DMS79 (cell line): Measurements from ENCODE around the gene SCYL3.

Experiments
- DNase-seq: peaks from one replicate; lab custom pipeline; 2025; lab: John Stamatoyannopoulos, UW

The SCYL3 gene

GRCh38 chr1:169899519-169900217 lies 6.0 kb upstream of the SCYL3 start:
- DNase-seq = no peak

GRCh38 chr1:169896013-169896412 lies 2.3 kb upstream of the SCYL3 start:
- no peak for DNase-seq

- peak; percentile 14 for DNase-seq
Observed at GRCh38 chr1:169894424-169895145, 889 bp upstream of the SCYL3 start.

GRCh38 chr1:169892927-169893644 lies 610 bp downstream of the SCYL3 start:
- no peak for DNase-seq

GRCh38 chr1:169892176-169892926 lies 1.3 kb downstream of the SCYL3 start:
- no peak for DNase-seq

- DNase-seq = no peak
Observed at GRCh38 chr1:169891539-169891885, 2.2 kb downstream of the SCYL3 start.

- no peak for DNase-seq
Observed at GRCh38 chr1:169890761-169891538, 2.7 kb downstream of the SCYL3 start.

GRCh38 chr1:169889871-169890270 lies 3.8 kb downstream of the SCYL3 start:
- no peak for DNase-seq

- DNase-seq = no peak
Observed at GRCh38 chr1:169886931-169887330, 6.8 kb downstream of the SCYL3 start.

GRCh38 chr1:169886422-169886821 lies 7.3 kb downstream of the SCYL3 start:
- no peak for DNase-seq

GRCh38 chr1:169885207-169885606 lies 8.5 kb downstream of the SCYL3 start:
- no peak for DNase-seq

- DNase-seq = no peak
Observed at GRCh38 chr1:169884634-169885033, 9.1 kb downstream of the SCYL3 start.

- no peak for DNase-seq
Observed at GRCh38 chr1:169882039-169882511, 11.6 kb downstream of the SCYL3 start.

GRCh38 chr1:169879034-169879840 lies 14.5 kb downstream of the SCYL3 start:
- no peak for DNase-seq

GRCh38 chr1:169878498-169878897 lies 15.2 kb downstream of the SCYL3 start:
- no peak for DNase-seq

GRCh38 chr1:169877800-169878491 lies 15.8 kb downstream of the SCYL3 start:
- DNase-seq = no peak

GRCh38 chr1:169874229-169874628 lies 19.5 kb downstream of the SCYL3 start:
- no peak for DNase-seq

GRCh38 chr1:169873582-169874199 lies 20.0 kb downstream of the SCYL3 start:
- DNase-seq = no peak

GRCh38 chr1:169872906-169873305 lies 20.8 kb downstream of the SCYL3 start:
- DNase-seq = no peak
